HPDE6-E6E7 (cell line): ENCODE results near the gene PNMT.

ENCODE experiments used
- DNase-seq: peaks from one replicate; pipeline ENCODE4 v3.0.0; 2011; ENCODE audit warnings: missing footprints; ENCODE audit errors: extremely low spot score

PNMT gene

GRCh38 chr17:39633570-39634183 lies 34.6 kb upstream of the PNMT start:
- DNase-seq = no peak

GRCh38 chr17:39634384-39634871 lies 33.8 kb upstream of the PNMT start:
- DNase-seq = peak; percentile 57

- DNase-seq = no peak
Observed at GRCh38 chr17:39635614-39636176, 32.6 kb upstream of the PNMT start.

GRCh38 chr17:39636587-39636926 lies 31.7 kb upstream of the PNMT start:
- no peak for DNase-seq

- peak; percentile 87 for DNase-seq
Observed at GRCh38 chr17:39636927-39637736, 31.1 kb upstream of the PNMT start, which contains the start of gene STARD3. Gene STARD3, plus strand, starts transcription at chr17:39637144. Its CDS starts 16,388 bp downstream, at chr17:39653532.

GRCh38 chr17:39638317-39638716 lies 29.9 kb upstream of the PNMT start:
- no peak for DNase-seq

GRCh38 chr17:39639043-39639442 lies 29.2 kb upstream of the PNMT start:
- no peak for DNase-seq

GRCh38 chr17:39639566-39640458 lies 28.4 kb upstream of the PNMT start:
- DNase-seq = no peak

- DNase-seq = no peak
Observed at GRCh38 chr17:39640591-39641031, 27.6 kb upstream of the PNMT start.

GRCh38 chr17:39641097-39641496 lies 27.2 kb upstream of the PNMT start:
- no peak for DNase-seq

GRCh38 chr17:39641883-39642282 lies 26.4 kb upstream of the PNMT start:
- no peak for DNase-seq

- no peak for DNase-seq
Observed at GRCh38 chr17:39642291-39643074, 25.8 kb upstream of the PNMT start.

- no peak for DNase-seq
Observed at GRCh38 chr17:39643271-39643670, 25.0 kb upstream of the PNMT start.

GRCh38 chr17:39647256-39647655 lies 21.0 kb upstream of the PNMT start:
- DNase-seq = no peak

GRCh38 chr17:39648616-39649366 lies 19.5 kb upstream of the PNMT start:
- DNase-seq = no peak

- no peak for DNase-seq
Observed at GRCh38 chr17:39650121-39650579, 18.1 kb upstream of the PNMT start.

- no peak for DNase-seq
Observed at GRCh38 chr17:39651923-39652586, 16.2 kb upstream of the PNMT start.

GRCh38 chr17:39652587-39653315 lies 15.5 kb upstream of the PNMT start:
- DNase-seq = no peak

GRCh38 chr17:39653316-39653661 lies 15.0 kb upstream of the PNMT start:
- DNase-seq = no peak
